SK-N-SH treated with all-trans-retinoic acid at 6 μM for 48 hours (cell line): Measurements from ENCODE around the gene CCDC89.

Experiments used
- ATAC-seq: fragments of 200-7000 bp; cut with Tn5 transposase; 3 replicates; pipeline ENCODE4 v1.9.1; 2020; ENCODE audit warnings: mild to moderate bottlenecking, moderate library complexity
- ARNTL ChIP-seq: fragments of 450-650 bp; formaldehyde crosslinking; IDR thresholded peaks from 2 replicates; pipeline ENCODE4 v1.5.0; 2020; ENCODE audit warnings: low read depth, mild to moderate bottlenecking, moderate library complexity, borderline replicate concordance
- BACH2 ChIP-seq: fragments of 250-450 bp; sonication (Bioruptor Pico); IDR thresholded peaks from 2 replicates; pipeline ENCODE4 v1.9.0; 2021; ENCODE audit warnings: mild to moderate bottlenecking, borderline replicate concordance
- CSDC2 ChIP-seq: fragments of 250-450 bp; sonication (Bioruptor Pico); IDR thresholded peaks from 2 replicates; pipeline ENCODE4 v1.5.0; 2020; ENCODE audit warnings: mild to moderate bottlenecking, moderate library complexity
- ESRRG ChIP-seq: fragments of 250-450 bp; sonication (Bioruptor Pico); IDR thresholded peaks from 2 replicates; pipeline ENCODE4 v1.6.1; 2021; ENCODE audit warnings: mild to moderate bottlenecking
- GLIS3 ChIP-seq: fragments of 250-450 bp; sonication (Bioruptor Pico); IDR thresholded peaks from 2 replicates; pipeline ENCODE4 v1.5.0; 2020; ENCODE audit warnings: mild to moderate bottlenecking, moderate library complexity
- ISL1 ChIP-seq: fragments of 250-450 bp; sonication (Bioruptor Pico); IDR thresholded peaks from 2 replicates; pipeline ENCODE4 v2.1.2; 2022; ENCODE audit warnings: mild to moderate bottlenecking, moderate library complexity
- OSR1 ChIP-seq: fragments of 250-450 bp; sonication (Bioruptor Pico); IDR thresholded peaks from 2 replicates; pipeline ENCODE4 v1.8.0; 2022; ENCODE audit warnings: moderate library complexity, mild to moderate bottlenecking, inconsistent platforms
- POU6F1 ChIP-seq: fragments of 250-450 bp; sonication (Bioruptor Pico); IDR thresholded peaks from 2 replicates; pipeline ENCODE4 v1.8.0; 2021; ENCODE audit warnings: low read depth, mild to moderate bottlenecking, moderate library complexity, borderline replicate concordance
- PPARA ChIP-seq: fragments of 250-450 bp; sonication (Bioruptor Pico); IDR thresholded peaks from 2 replicates; pipeline ENCODE4 v1.5.0; 2020; ENCODE audit warnings: mild to moderate bottlenecking, borderline replicate concordance
- RARB ChIP-seq: fragments of 250-450 bp; sonication (Bioruptor Pico); IDR thresholded peaks from 2 replicates; pipeline ENCODE4 v1.8.0; 2021; ENCODE audit warnings: mild to moderate bottlenecking, moderate library complexity
- SNAI2 ChIP-seq: fragments of 250-450 bp; sonication (Bioruptor Pico); IDR thresholded peaks from 2 replicates; pipeline ENCODE4 v1.5.0; 2020; ENCODE audit warnings: mild to moderate bottlenecking, moderate library complexity
- TOX ChIP-seq: fragments of 250-450 bp; sonication (Bioruptor Pico); IDR thresholded peaks from 2 replicates; pipeline ENCODE4 v1.8.0; 2021; ENCODE audit warnings: mild to moderate bottlenecking, moderate library complexity, borderline replicate concordance
- ZC3H10 ChIP-seq: fragments of 250-450 bp; sonication (Bioruptor Pico); IDR thresholded peaks from 2 replicates; pipeline ENCODE4 v1.5.1; 2021; ENCODE audit warnings: mild to moderate bottlenecking, moderate library complexity
- ZFP3 ChIP-seq: fragments of 250-450 bp; sonication (Bioruptor Pico); IDR thresholded peaks from 2 replicates; pipeline ENCODE4 v1.5.0; 2020; ENCODE audit warnings: mild to moderate bottlenecking, moderate library complexity
- ZFP30 ChIP-seq: fragments of 450-650 bp; formaldehyde crosslinking; IDR thresholded peaks from 2 replicates; pipeline ENCODE4 v1.5.0; 2022; ENCODE audit warnings: mild to moderate bottlenecking, moderate library complexity
- ZNF565 ChIP-seq: fragments of 450-650 bp; formaldehyde crosslinking; conservative IDR thresholded peaks from 2 replicates; pipeline ENCODE4 v1.5.0; 2020; ENCODE audit warnings: low read depth, mild to moderate bottlenecking, moderate library complexity
- ZNF70 ChIP-seq: fragments of 450-650 bp; formaldehyde crosslinking; IDR thresholded peaks from 2 replicates; pipeline ENCODE4 v1.5.0; 2020; ENCODE audit warnings: mild to moderate bottlenecking, moderate library complexity
- ZNF8 ChIP-seq: fragments of 450-650 bp; formaldehyde crosslinking; IDR thresholded peaks from 2 replicates; pipeline ENCODE4 v1.5.0; 2020; ENCODE audit warnings: mild to moderate bottlenecking, moderate library complexity
- TF ChIP-seq, protein P1 (sequence below): fragments of 250-450 bp; sonication (Bioruptor Pico); IDR thresholded peaks from 2 replicates; pipeline ENCODE4 v1.8.0; 2020; ENCODE audit warnings: mild to moderate bottlenecking, moderate library complexity, borderline replicate concordance
- TF ChIP-seq, protein P2 (sequence below): fragments of 250-450 bp; sonication (Bioruptor Pico); IDR thresholded peaks from 2 replicates; pipeline ENCODE4 v1.5.0; 2020; ENCODE audit warnings: mild to moderate bottlenecking, moderate library complexity
- TF ChIP-seq, protein P3 (sequence below): fragments of 250-450 bp; sonication (Bioruptor Pico); IDR thresholded peaks from 2 replicates; pipeline ENCODE4 v1.5.1; 2021; ENCODE audit warnings: mild to moderate bottlenecking, moderate library complexity
- TF ChIP-seq, protein P4 (sequence below): fragments of 250-450 bp; sonication (Bioruptor Pico); IDR thresholded peaks from 2 replicates; pipeline ENCODE4 v1.5.1; 2020; ENCODE audit warnings: low read depth, mild to moderate bottlenecking, moderate library complexity

CCDC89 gene

DNA sequence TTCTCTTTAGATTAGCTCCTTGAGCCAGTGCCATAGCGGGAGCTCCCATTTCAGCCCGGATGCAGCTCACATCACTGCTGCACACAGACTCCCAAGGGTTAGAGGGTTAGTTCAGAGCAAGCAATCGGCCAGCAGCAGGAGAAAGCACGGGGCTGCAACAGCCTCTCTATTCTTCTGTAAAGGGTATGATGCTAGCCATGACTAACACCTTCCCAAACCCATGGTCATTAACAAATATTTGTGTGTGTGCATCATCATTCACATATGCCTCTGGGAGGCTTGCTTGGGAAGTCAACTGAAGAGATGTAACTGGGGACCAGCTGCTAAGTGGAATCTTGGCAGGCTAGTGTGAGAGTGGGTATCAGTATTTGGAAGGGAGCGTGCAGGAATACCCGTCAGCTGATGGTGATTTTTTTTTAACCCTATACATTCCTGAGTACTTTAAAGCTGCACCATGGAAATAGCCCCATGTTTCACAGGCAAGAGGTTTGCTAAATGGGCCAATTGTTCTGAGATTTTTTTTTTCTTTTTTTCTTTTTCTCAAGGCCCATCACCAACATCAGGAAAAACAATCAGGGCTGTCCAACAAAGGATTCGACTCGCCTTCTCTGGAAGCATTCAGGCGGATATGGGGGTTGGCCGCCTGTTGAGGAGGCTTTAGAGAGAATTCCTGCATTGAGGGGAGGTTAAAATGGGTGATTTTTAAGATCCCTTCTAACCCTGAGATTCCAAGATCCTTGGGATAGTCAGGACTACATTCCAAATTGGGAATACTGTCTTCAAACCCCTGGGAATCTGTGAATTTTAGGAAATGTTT lies 33.2 kb upstream of the CCDC89 start:
- ATAC-seq, result peak; percentile 97
- TF ChIP-seq ISL1 (CRISPR knock-in tag) (peak; percentile 96), POU6F1 (0 out of 2 replicates have a peak, but pooled peaks have one; percentile 42), OSR1 (no peak), ZC3H10 (no peak), ZNF8 (CRISPR knock-in tag) (no peak), ZNF70 (CRISPR knock-in tag) (no peak), ARNTL (CRISPR knock-in tag) (no peak), ZFP3 (no peak), ZFP30 (CRISPR knock-in tag) (no peak), GLIS3 (no peak), TOX (CRISPR knock-in tag) (no peak; the same call in 1 of the 2 replicates), PPARA (CRISPR knock-in tag) (no peak), ZNF565 (no peak)
- TF ChIP-seq, protein P1, sequence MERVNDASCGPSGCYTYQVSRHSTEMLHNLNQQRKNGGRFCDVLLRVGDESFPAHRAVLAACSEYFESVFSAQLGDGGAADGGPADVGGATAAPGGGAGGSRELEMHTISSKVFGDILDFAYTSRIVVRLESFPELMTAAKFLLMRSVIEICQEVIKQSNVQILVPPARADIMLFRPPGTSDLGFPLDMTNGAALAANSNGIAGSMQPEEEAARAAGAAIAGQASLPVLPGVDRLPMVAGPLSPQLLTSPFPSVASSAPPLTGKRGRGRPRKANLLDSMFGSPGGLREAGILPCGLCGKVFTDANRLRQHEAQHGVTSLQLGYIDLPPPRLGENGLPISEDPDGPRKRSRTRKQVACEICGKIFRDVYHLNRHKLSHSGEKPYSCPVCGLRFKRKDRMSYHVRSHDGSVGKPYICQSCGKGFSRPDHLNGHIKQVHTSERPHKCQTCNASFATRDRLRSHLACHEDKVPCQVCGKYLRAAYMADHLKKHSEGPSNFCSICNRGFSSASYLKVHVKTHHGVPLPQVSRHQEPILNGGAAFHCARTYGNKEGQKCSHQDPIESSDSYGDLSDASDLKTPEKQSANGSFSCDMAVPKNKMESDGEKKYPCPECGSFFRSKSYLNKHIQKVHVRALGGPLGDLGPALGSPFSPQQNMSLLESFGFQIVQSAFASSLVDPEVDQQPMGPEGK (CRISPR knock-in tag), result no peak

GRCh38 chr11:85718126-85718943 lies 32.3 kb upstream of the CCDC89 start:
- peak; percentile 4; the same call in 2 of the 3 replicates for ATAC-seq

More at GRCh38 chr11:85718126-85718943, 32.3 kb upstream of the CCDC89 start:
- TF ChIP-seq ZFP30 (CRISPR knock-in tag) (no peak), ESRRG (CRISPR knock-in tag) (no peak), PPARA (CRISPR knock-in tag) (no peak), GLIS3 (no peak), SNAI2 (CRISPR knock-in tag) (no peak), ZNF70 (CRISPR knock-in tag) (no peak), ZFP3 (no peak), OSR1 (no peak), ZC3H10 (no peak), POU6F1 (no peak), CSDC2 (CRISPR knock-in tag) (no peak), BACH2 (CRISPR knock-in tag) (no peak), ZNF8 (CRISPR knock-in tag) (no peak), ARNTL (CRISPR knock-in tag) (no peak), TOX (CRISPR knock-in tag) (no peak), RARB (CRISPR knock-in tag) (no peak)
- TF ChIP-seq, protein P2, sequence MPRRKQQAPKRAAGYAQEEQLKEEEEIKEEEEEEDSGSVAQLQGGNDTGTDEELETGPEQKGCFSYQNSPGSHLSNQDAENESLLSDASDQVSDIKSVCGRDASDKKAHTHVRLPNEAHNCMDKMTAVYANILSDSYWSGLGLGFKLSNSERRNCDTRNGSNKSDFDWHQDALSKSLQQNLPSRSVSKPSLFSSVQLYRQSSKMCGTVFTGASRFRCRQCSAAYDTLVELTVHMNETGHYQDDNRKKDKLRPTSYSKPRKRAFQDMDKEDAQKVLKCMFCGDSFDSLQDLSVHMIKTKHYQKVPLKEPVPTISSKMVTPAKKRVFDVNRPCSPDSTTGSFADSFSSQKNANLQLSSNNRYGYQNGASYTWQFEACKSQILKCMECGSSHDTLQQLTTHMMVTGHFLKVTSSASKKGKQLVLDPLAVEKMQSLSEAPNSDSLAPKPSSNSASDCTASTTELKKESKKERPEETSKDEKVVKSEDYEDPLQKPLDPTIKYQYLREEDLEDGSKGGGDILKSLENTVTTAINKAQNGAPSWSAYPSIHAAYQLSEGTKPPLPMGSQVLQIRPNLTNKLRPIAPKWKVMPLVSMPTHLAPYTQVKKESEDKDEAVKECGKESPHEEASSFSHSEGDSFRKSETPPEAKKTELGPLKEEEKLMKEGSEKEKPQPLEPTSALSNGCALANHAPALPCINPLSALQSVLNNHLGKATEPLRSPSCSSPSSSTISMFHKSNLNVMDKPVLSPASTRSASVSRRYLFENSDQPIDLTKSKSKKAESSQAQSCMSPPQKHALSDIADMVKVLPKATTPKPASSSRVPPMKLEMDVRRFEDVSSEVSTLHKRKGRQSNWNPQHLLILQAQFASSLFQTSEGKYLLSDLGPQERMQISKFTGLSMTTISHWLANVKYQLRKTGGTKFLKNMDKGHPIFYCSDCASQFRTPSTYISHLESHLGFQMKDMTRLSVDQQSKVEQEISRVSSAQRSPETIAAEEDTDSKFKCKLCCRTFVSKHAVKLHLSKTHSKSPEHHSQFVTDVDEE (CRISPR knock-in tag), result no peak
- TF ChIP-seq, protein P3, sequence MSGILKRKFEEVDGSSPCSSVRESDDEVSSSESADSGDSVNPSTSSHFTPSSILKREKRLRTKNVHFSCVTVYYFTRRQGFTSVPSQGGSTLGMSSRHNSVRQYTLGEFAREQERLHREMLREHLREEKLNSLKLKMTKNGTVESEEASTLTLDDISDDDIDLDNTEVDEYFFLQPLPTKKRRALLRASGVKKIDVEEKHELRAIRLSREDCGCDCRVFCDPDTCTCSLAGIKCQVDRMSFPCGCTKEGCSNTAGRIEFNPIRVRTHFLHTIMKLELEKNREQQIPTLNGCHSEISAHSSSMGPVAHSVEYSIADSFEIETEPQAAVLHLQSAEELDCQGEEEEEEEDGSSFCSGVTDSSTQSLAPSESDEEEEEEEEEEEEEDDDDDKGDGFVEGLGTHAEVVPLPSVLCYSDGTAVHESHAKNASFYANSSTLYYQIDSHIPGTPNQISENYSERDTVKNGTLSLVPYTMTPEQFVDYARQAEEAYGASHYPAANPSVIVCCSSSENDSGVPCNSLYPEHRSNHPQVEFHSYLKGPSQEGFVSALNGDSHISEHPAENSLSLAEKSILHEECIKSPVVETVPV (CRISPR knock-in tag), result no peak
- TF ChIP-seq, protein P4, sequence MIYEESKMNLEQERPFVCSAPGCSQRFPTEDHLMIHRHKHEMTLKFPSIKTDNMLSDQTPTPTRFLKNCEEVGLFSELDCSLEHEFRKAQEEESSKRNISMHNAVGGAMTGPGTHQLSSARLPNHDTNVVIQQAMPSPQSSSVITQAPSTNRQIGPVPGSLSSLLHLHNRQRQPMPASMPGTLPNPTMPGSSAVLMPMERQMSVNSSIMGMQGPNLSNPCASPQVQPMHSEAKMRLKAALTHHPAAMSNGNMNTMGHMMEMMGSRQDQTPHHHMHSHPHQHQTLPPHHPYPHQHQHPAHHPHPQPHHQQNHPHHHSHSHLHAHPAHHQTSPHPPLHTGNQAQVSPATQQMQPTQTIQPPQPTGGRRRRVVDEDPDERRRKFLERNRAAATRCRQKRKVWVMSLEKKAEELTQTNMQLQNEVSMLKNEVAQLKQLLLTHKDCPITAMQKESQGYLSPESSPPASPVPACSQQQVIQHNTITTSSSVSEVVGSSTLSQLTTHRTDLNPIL (CRISPR knock-in tag), result no peak
